ENCODE measurements around the gene SLC35F2. TPM values are rescaled to one million over a fixed set of nuclear protein-coding genes. Genes with fewer than 3 reads are reported as not detected.
"Not testable (repeated sequence)": the region's sequence is repeated elsewhere in the genome, so short reads cannot be mapped to it uniquely, and the experiment has no call there.

SLC35F2 gene
- polyA plus RNA-seq, 1 experiment: 9.9 TPM

DNA sequence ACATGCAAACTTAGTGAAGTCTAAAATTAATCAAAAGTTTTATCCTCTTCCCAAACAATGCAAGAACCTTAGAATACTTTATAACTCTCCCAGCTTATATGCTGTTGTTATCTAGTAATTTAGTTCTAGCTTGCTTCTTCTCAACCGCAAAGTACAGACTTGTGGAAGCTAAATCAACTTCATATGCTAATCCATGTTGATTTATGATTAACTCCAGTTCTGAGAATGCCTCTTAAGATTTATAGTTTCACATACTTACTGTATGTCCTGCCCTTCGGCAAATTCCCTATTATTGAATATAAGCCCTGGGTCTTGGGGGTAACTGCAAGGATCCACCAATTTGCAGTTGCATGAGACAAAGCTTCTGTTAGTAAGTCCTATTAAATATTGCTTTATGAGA, 17.6 kb upstream of the SLC35F2 start:
- POLR2A ChIA-PET: no interaction called here
- no peaks in the 10 kb centered on the region for H3K27me3 ChIP-seq (ENCODE audit: control insufficient read depth, insufficient read depth, low read length)
- TF ChIP-seq, protein P1, sequence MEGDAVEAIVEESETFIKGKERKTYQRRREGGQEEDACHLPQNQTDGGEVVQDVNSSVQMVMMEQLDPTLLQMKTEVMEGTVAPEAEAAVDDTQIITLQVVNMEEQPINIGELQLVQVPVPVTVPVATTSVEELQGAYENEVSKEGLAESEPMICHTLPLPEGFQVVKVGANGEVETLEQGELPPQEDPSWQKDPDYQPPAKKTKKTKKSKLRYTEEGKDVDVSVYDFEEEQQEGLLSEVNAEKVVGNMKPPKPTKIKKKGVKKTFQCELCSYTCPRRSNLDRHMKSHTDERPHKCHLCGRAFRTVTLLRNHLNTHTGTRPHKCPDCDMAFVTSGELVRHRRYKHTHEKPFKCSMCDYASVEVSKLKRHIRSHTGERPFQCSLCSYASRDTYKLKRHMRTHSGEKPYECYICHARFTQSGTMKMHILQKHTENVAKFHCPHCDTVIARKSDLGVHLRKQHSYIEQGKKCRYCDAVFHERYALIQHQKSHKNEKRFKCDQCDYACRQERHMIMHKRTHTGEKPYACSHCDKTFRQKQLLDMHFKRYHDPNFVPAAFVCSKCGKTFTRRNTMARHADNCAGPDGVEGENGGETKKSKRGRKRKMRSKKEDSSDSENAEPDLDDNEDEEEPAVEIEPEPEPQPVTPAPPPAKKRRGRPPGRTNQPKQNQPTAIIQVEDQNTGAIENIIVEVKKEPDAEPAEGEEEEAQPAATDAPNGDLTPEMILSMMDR (IDR thresholded peaks at IDR 0.05; ENCODE audit: low read depth, low read length): no peak
- no peak for DNase-seq (ENCODE audit: low read depth, low spot score)
- H3K4me3 ChIP-seq (ENCODE audit: low read depth, low read length): no peak overlapping the region
- no peak overlapping the region for H3K27ac ChIP-seq (ENCODE audit: low read depth, low read length)
- CTCF ChIA-PET: interaction anchor here (1.3 kb wide), 1 partner anchor 22 kb away, joined by 3 read pairs; no protein-coding TSS in a partner anchor
- no peaks in the 10 kb centered on the region for H3K9me3 ChIP-seq (ENCODE audit: control insufficient read depth, insufficient read depth, low read length)

DNA sequence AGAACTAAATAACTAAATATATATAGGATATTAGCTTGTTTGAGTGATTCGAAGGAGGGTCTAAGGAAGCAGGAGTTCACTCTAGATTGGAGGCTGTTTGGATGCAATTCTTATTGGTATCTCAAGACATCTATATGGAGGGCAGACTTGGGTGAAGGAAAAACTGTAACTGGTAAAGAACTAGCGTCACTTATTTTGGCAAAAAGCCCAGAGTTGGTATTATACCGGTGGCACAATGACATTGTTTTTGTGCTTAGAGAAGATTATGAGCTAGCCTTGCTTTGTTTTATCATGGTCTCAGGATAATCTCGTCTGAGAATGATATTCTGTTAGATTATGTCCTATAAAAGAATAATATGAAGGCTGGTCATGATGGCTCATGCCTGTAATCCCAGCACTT, 6.0 kb upstream of the SLC35F2 start:
- CTCF ChIA-PET: interaction anchor here (0.6 kb wide), 1 partner anchor 94 kb away, joined by 3 read pairs; no protein-coding TSS in a partner anchor
- Histone ChIP-seq H3K4me3 (ENCODE audit: low read depth, low read length) (no peak overlapping the region), H3K9me3 (ENCODE audit: control insufficient read depth, insufficient read depth, low read length) (no peaks in the 10 kb centered on the region), H3K27ac (ENCODE audit: low read depth, low read length) (no peak overlapping the region), H3K27me3 (ENCODE audit: control insufficient read depth, insufficient read depth, low read length) (peaks cover 5% of the 10 kb centered on the region)
- no peak for DNase-seq (ENCODE audit: low read depth, low spot score)
- POLR2A ChIA-PET: interaction anchor here (0.7 kb wide), 1 partner anchor 244 kb away, joined by 3 read pairs; no protein-coding TSS in a partner anchor
- TF ChIP-seq, protein P1 (IDR thresholded peaks at IDR 0.05; ENCODE audit: low read depth, low read length): no peak

DNA sequence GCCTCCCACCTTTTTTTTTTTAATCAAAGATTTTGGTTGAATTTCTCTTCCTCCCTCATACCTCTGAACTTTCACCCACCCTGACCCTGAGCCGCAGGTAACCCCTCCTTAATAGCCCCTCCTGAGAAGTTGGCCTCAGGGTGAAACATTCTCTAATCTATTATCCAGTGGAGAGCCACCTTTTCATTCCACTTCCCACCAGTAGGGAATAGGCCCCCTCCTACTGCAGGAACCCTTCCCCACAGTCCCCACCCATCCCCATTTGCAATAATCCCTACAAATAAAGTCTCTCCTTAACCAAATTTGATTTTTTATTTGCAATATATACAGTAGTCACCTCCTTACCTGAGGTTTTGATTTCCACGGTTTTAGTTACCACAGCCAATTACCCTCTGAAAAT, 2.1 kb upstream of the SLC35F2 start:
- POLR2A ChIA-PET: no interaction called here
- TF ChIP-seq, protein P1 (IDR thresholded peaks at IDR 0.05; ENCODE audit: low read depth, low read length): no peak
- no peak overlapping the region for H3K27ac ChIP-seq (ENCODE audit: low read depth, low read length)

DNA sequence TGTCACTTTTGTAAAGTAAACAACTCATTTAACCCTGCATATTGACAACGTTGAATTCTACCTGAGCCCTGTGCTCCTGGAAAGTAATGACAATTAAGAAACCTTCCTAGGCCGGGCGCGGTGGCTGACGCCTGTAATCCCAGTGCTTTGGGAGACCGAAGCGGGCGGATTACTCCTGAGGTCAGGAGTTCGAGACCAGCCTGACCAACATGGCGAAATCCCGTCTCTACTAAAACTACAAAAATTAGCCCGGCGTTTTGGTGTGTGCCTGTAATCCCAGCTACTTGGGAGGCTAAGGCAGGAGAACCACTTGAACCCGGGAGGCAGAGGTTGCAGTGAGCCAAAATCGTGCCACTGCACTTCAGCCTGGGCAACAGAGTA, 1.6 kb upstream of the SLC35F2 start:
- POLR2A ChIA-PET; H3K27ac ChIP-seq (ENCODE audit: low read depth, low read length); H3K27me3 ChIP-seq (ENCODE audit: control insufficient read depth, insufficient read depth, low read length); H3K9me3 ChIP-seq (ENCODE audit: control insufficient read depth, insufficient read depth, low read length); H3K4me3 ChIP-seq (ENCODE audit: low read depth, low read length); DNase-seq (ENCODE audit: low read depth, low spot score): not testable (repeated sequence)
- CTCF ChIA-PET: interaction anchor here (0.5 to 0.7 kb wide), 2 partner anchors 40 to 59 kb away, joined by 3 to 7 read pairs; no protein-coding TSS in a partner anchor

More for the DNA sequence above, 2.1 kb upstream of the SLC35F2 start:
- Histone ChIP-seq H3K9me3 (ENCODE audit: control insufficient read depth, insufficient read depth, low read length) (no peaks in the 10 kb centered on the region; the same call in 1 of the 2 replicates), H3K4me3 (ENCODE audit: low read depth, low read length) (no peak overlapping the region), H3K27me3 (ENCODE audit: control insufficient read depth, insufficient read depth, low read length) (peaks cover 5% of the 10 kb centered on the region)
- CTCF ChIA-PET: interaction anchor here (0.7 kb wide), 1 partner anchor 59 kb away, joined by 3 read pairs; no protein-coding TSS in a partner anchor
- DNase-seq (ENCODE audit: low read depth, low spot score): no peak

DNA sequence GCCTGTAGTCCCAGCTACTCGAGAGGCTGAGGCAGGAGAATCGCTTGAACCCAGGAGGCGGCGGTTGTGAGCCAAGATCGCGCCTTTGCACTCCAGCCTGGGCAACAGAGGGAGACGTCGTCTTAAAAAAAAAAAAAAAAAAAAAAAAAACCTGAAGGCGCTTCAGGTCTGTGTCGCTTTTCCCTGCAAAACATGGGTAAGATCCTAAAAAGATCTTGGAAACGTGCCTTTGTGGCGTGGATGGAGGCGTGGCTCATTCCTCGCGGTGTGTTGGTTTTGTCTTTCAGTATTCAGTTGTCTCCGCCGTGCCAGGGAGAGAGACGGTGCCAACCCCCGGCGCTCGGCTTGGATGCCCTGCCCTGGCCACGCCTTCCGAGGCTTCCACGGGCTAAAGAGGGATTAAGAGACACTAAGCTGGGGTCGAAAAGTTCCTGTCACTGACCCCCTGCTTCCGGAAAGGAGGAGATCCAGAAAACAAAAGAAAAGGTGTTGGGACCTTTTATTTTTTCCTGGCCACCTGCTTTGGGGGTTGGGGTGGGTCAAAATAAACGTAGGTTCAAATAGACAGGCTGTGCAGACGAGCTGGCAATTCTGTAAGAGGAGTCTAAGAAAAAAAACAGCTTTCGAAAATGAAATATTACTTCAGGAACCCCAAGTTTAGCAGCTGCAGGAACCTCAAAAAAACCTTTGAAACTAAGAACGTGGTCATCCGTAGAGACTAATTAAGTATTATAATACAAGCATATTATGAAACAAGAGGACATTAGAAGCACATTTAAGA, 1.1 kb upstream of the SLC35F2 start:
- Histone ChIP-seq H3K27ac (ENCODE audit: low read depth, low read length) (no peak overlapping the region), H3K27me3 (ENCODE audit: control insufficient read depth, insufficient read depth, low read length) (peaks cover 5% of the 10 kb centered on the region), H3K4me3 (ENCODE audit: low read depth, low read length) (peak overlapping the region; percentile 87), H3K9me3 (ENCODE audit: control insufficient read depth, insufficient read depth, low read length) (no peaks in the 10 kb centered on the region; the same call in 1 of the 2 replicates)
- CTCF ChIA-PET: interaction anchor here (0.5 to 0.7 kb wide), 4 partner anchors 40 to 168 kb away, joined by 3 to 11 read pairs (median 5); no protein-coding TSS in a partner anchor
- TF ChIP-seq, protein P1 (IDR thresholded peaks at IDR 0.05; ENCODE audit: low read depth, low read length): no peak
- no peak for DNase-seq (ENCODE audit: low read depth, low spot score)
- POLR2A ChIA-PET: no interaction called here
